ENCODE results near the gene RBM26.

RBM26 gene, protein sequence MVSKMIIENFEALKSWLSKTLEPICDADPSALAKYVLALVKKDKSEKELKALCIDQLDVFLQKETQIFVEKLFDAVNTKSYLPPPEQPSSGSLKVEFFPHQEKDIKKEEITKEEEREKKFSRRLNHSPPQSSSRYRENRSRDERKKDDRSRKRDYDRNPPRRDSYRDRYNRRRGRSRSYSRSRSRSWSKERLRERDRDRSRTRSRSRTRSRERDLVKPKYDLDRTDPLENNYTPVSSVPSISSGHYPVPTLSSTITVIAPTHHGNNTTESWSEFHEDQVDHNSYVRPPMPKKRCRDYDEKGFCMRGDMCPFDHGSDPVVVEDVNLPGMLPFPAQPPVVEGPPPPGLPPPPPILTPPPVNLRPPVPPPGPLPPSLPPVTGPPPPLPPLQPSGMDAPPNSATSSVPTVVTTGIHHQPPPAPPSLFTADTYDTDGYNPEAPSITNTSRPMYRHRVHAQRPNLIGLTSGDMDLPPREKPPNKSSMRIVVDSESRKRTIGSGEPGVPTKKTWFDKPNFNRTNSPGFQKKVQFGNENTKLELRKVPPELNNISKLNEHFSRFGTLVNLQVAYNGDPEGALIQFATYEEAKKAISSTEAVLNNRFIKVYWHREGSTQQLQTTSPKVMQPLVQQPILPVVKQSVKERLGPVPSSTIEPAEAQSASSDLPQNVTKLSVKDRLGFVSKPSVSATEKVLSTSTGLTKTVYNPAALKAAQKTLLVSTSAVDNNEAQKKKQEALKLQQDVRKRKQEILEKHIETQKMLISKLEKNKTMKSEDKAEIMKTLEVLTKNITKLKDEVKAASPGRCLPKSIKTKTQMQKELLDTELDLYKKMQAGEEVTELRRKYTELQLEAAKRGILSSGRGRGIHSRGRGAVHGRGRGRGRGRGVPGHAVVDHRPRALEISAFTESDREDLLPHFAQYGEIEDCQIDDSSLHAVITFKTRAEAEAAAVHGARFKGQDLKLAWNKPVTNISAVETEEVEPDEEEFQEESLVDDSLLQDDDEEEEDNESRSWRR

GRCh38 chr13:79405831-79406596 is at the start of gene RBM26:
TSS of gene RBM26 (minus strand) at chr13:79406255. CDS start at chr13:79405774, 481 bp downstream.
- H3K27ac ChIP-seq = peak within 1 kb of the TSS; percentile 91
- no peak for TF ChIP-seq CTCF (IDR thresholded peaks at IDR 0.05)
- no peak for TF ChIP-seq ZFX (IDR thresholded peaks at IDR 0.05; ENCODE audit: borderline replicate concordance)

DNA sequence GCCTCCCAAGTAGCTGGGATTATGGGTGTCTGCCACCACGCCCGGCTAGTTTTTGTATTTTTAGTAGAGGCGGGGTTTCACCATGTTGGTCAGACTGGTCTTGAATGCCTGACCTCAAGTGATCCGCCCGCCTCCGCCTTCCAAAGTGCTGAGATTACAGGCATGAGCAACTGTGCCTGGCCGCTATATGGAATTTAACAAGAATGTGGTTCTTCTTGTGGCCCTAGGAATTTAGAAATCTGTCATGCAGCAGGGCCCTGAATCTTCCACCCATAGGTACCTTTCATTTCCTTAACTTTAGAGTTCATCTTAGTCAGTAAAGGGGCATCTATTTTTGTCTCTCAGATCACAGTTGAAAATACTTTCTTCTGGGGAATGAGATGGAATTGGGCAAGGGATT is 49.3 kb upstream of the RBM26 start:
- no peak overlapping the region for H3K27ac ChIP-seq
- TF ChIP-seq CTCF (IDR thresholded peaks at IDR 0.05) (no peak), ZFX (IDR thresholded peaks at IDR 0.05; ENCODE audit: borderline replicate concordance) (no peak)

DNA sequence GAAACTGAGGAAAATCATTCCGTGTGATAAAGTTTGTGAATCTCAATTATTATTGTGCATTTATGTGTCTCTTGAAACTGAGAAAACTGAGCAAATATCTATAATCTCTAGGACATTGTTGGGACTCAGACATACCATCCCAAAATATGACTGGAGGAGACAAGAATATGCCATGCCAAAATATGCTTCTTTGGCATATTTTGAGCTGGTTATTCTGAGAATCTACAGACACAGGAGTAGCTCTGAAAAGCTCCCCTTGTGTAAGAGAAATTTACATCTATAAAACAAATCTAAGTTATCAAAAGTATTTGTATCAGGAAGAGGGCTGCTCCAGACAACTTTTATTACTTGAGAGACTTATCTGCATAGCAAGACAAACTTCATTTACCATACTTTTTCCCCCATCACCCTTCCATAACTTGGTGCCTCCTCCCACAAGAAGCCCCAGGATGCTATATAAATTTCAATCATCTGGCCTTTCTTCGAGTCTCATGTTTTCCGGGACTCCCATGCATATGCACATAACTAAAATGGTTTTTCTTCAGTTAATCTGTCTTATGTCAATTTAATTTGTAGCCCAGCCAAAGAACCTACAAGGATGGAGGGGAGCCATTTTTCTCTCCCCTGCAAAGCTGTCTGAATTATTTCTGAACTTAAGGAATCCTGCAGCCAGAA is 46.3 kb upstream of the RBM26 start:
- H3K27ac ChIP-seq = no peak overlapping the region

GRCh38 chr13:79451500-79451962 is 45.5 kb upstream of the RBM26 start:
- no peak overlapping the region for H3K27ac ChIP-seq
- TF ChIP-seq ZFX (IDR thresholded peaks at IDR 0.05; ENCODE audit: borderline replicate concordance) (no peak), CTCF (IDR thresholded peaks at IDR 0.05) (no peak)

More for the DNA sequence above, 46.3 kb upstream of the RBM26 start:
- TF ChIP-seq CTCF (IDR thresholded peaks at IDR 0.05) (no peak), ZFX (IDR thresholded peaks at IDR 0.05; ENCODE audit: borderline replicate concordance) (no peak)

- TF ChIP-seq CTCF (IDR thresholded peaks at IDR 0.05) = no peak
- TF ChIP-seq ZFX (IDR thresholded peaks at IDR 0.05; ENCODE audit: borderline replicate concordance) = no peak
- no peak overlapping the region for H3K27ac ChIP-seq
Measured at GRCh38 chr13:79450110-79450509, 44.1 kb upstream of the RBM26 start.

DNA sequence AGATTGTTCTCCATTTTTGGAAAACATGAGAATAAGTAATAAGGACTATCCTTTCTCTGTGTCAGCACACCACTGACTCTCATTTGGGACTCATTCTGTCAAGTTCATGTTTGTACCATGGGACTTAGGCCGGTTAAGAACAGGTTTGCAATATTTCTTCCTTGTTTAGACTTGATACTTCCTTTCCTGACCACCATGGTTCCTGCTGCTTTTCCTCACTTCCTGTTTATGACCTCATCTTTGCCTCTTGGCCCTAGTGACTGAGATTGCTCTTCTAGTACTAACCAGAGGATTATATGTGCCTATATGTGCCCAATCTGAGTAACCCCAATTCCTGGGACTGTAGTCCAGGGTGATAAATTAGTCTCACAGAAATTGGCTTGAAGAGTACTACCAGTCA is 42.4 kb upstream of the RBM26 start:
- TF ChIP-seq CTCF (IDR thresholded peaks at IDR 0.05) (no peak), ZFX (IDR thresholded peaks at IDR 0.05; ENCODE audit: borderline replicate concordance) (no peak)
- H3K27ac ChIP-seq = no peak overlapping the region
